DMS 273 treated with DMSO at 0.1 percent for 48 hours (cell line): ENCODE results near the gene ALG14.
A peak's percentile ranks its signal among the peaks of the same experiment; 100 is the strongest.

Experiments used
- DNase-seq: peaks from one replicate; lab custom pipeline; 2025; lab: John Stamatoyannopoulos, UW

Gene ALG14

DNA sequence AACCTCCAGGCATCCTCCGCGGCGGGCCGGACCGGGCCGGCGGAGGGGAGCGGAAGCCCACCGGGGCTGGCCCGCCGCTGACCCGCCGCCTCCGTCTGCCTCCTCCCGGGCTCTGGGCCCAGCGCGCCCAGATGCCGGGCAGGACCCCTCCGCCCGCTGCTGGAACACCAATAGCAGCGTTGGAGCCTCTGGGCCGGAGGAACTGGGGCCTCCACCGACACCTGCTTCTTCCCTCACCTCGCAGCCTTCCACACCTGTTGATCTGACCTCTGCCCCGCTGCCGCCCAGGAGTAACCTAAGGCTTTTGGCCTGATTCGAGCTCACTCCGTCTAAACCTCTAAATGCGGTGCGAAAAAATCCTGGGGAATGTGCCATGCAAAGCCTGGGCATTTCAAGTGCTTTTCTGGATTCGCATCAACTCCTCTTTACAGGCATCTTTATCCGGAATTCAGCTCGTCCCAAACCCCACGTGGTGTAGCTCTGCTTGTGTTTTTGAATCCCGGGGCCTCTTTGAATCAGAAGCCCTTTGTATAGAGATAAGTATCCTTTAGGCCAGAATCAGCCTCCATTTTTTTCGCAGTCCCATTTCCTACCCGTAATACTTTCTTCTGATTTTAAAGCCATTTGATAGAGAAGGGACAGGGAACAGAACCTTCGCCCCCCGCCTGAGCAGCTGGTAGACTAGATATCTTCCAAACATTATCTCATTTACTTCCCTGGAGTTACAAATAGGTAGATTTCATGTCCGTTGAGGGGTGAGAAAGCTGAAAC, 145.2 kb downstream of the ALG14 start:
- DNase-seq: no peak

DNA sequence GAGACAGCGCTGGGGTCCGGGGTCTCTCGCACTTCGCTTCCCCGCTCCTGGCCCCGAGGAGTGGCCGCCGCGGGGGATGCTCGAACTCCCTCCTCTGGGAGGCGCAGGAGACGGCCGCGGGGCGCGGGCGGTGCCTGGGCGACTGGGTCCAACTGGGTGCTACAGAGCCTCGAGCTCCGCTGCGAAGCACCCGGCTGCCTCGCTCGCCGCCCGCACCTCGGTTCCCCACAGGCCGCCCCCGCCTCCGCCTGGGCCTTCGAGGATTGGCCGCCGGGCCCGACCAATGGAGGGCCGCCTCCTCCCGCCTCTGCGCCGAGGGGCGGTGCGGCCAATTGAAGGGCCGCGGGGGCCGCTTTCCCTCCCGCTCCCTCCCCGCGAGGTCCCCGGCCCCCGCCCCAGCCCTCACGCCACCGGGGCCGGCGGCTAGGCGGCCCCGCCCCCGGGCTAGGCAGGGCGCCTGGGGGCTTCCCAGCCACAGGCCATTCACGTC, 145.8 kb downstream of the ALG14 start, which contains the start of gene CNN3:
CNN3 (minus strand) TSS at position 196 of the 490 bp plus-strand sequence. CDS start 216 bp downstream, outside the sequence.
- DNase-seq: peak; percentile 55

DNA sequence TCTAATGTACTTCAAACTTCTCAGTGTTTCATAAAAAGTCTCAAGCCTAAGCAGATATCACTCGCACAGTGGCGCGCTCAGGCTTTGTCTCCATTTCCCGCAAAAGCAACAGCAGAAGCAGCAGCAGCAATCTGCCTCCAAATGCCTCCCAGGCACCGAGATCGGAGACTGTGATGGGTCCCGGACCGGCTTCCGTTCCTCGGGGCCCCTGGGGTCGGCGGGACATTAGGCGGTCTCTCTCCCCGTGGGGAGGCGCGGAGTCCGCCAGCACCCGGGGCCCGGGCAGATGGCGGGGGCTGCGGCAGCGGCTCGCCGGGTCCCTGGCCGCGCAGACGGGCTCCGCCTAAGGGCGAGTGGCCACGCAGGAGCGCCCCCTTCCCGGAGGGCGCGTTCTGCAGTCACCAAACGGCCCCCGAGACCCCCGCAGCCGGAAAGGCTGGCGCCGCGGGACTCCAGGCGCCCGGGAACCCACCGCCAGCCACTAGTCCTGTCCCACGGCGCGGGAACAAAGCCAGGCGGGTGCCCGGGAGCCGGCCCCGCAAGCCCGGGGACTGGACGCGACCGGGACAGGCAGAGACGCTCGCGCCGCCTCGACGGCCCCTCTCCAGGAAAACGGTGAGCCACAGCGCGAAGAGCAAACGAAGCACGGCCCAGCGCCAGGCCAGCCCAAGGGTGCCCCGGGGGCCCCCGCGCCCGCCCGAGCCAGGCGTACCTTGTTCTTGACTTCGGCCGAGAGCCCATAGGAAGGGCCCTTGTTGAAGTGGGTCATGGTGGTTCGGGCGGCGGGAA, 146.4 kb downstream of the ALG14 start:
- peak; percentile 37 for DNase-seq

DNA sequence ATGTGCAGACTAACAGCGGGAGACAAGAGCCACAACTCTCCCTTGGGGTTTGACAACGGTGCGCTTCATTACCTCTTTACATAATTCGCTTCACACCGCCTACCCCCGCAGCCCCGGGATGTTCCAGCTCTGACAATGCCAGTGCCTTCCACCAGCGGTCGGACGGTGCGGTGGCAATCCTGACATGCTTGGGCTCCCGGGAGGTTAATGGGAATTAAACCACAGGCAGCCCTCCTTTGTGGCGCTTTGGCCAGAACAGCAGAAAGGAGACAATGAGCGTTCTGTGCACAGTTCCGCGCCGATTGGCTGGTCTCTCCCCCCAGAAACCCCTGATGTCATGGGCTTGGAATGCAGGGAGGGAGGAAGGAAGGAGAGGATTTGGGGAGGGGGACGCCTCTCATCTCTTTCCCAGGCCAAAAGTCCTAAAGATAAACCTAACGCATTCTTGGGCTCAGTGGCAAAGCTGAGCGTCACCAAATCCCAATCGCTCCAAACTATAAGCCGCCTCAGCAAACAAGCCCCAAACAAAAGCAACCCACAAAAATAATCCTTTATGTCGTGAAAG, 147.1 kb downstream of the ALG14 start:
- peak; percentile 42 for DNase-seq

DNA sequence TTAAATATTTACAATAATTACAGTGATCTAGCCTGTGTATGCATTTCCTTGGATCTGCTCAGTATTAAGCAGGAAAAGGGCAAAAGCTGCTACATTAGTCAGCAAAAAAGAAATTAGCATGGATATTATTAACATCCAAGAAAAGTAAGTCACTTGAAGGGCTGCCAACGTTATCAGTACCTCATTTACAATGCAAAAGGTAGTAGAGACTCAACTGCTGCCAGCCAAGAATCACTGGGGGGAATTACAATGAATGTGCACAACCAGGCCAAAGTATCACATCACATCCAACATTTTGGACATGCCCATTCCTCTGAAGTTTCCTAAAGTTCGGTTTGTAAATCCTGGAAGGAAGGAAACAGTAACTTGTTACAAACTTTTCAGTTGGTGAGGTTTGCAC, 147.7 kb downstream of the ALG14 start:
- peak; percentile 36 for DNase-seq
